Adrenal gland (tissue), 12 donors: ENCODE results near the gene MTG2. TPM values are rescaled to one million over a fixed set of nuclear protein-coding genes. Genes with fewer than 3 reads are reported as not detected.

ENCODE experiments used
- DNase-seq, 7 donors: peaks; one replicate each; pipeline ENCODE4 v3.0.0-alpha.2; 2019 to 2020
- H3K27ac ChIP-seq, 5 donors: fragments of 200-600 bp; sonication (generic) in 4 of 5; 1 replicate in 3 of 5; 2 replicates in 2 of 5; pipeline versions ENCODE4 v1.5.1 to v1.8.0; 2016 to 2020; ENCODE audit warnings: mild to moderate bottlenecking in 1 of 5
- H3K27me3 ChIP-seq: fragments of 200-600 bp; 2 replicates; pipeline ENCODE4 v1.8.0; 2021
- H3K36me3 ChIP-seq, 2 donors: fragments of 200-600 bp; replicated peaks in 1 of 2; 1 replicate in 1 of 2; 2 replicates in 1 of 2; pipeline versions ENCODE4 v1.5.1 to v1.8.0; 2018 to 2022
- H3K4me1 ChIP-seq, 2 donors: fragments of 200-600 bp; replicated peaks in 1 of 2; 1 replicate in 1 of 2; 2 replicates in 1 of 2; pipeline versions ENCODE4 v1.5.1 to v1.8.0; 2018 to 2021
- H3K4me3 ChIP-seq, 4 donors: fragments of 200-600 bp; sonication (generic) in 3 of 4; one replicate each; pipeline ENCODE4 v1.5.1; 2016 to 2018
- H3K9me3 ChIP-seq, 3 donors: fragments of 200-600 bp; sonication (generic) in 1 of 3; replicated peaks in 1 of 3; 1 replicate in 2 of 3; 2 replicates in 1 of 3; pipeline versions ENCODE4 v1.5.1 to v1.8.0; 2016 to 2021
- POLR2A ChIP-seq, 2 donors: fragments of 450-650 bp; IDR thresholded peaks; one replicate each; pipeline ENCODE4 v1.6.1; 2017; ENCODE audit warnings: antibody characterized with exemption in 2 of 2, mild to moderate bottlenecking in 2 of 2, moderate library complexity in 1 of 2
- WGBS, 4 donors: extraction: QIAGEN DNeasy Blood & Tissue Kit in 2 of 4; methylation state at CpG; one replicate each; pipeline versions ENCODE4 v1.1.5 to v1.1.7; 2013 to 2017; 5-methylcytosine and 5-hydroxymethylcytosine counted together
- intact Hi-C, 2 donors: fragments of 100-400 bp; cut with DNase I; formaldehyde crosslinking; loops; one replicate each; pipeline versions ENCODE4 v1.14.1 to v1.15.0; 2022 to 2023
- polyA plus RNA-seq, 3 donors: library from polyadenylated mRNA; stranded (reverse); fragments of 200-250 nt in 2 of 3; fragments of 350-450 nt in 1 of 3; fragmentation: Illumina TruSeq in 1 of 3; extraction: RNeasy Lipid Tissue Mini Kit (QIAGEN cat#74804) in 1 of 3; gene quantifications; one replicate each; pipeline ENCODE4 v1.2.3, GENCODE V29; 2013 to 2014
- total RNA-seq, 9 donors: library from RNA; depleted of rRNA in 4 of 9; stranded (reverse); fragments of >200 nt in 4 of 9; fragments of 120-200 nt in 1 of 9; fragmentation: NEBNext Ultra II Directional in 1 of 9; extraction: Animal tissue kit (Norgen Biotek cat#: 25700) in 1 of 9; gene quantifications; one replicate each; pipeline versions ENCODE4 v1.1.0 to v1.2.4, GENCODE V29; 2013 to 2023
- TF ChIP-seq, protein P1 (sequence below), 6 experiments: fragments of 450-650 bp in 4 of 6; fragments of 200-600 bp in 2 of 6; sonication (generic) in 1 of 6; IDR thresholded peaks; 1 replicate in 5 of 6; 2 replicates in 1 of 6; pipeline versions ENCODE4 v1.5.1 to v1.8.0; 2016 to 2021; ENCODE audit warnings: antibody characterized with exemption in 6 of 6, mild to moderate bottlenecking in 2 of 6, moderate library complexity in 1 of 6
- donor health status: healthy with polysubstance abuse.
- donor health status: Bipolar disorder and iron deficiency.
- donor health status: DM: yes; HTN: yes; CAD: no.
- donor health status: DM: no; HTN: no; CAD: no.
- donor health status: DM: no; HTN: no; CAD: no.
- donor health status: DM: yes; HTN: yes; CAD: no.

MTG2 gene
- total and polyA plus RNA-seq, 12 donors: 11.5 to 90.4 (median 47.2) TPM

DNA sequence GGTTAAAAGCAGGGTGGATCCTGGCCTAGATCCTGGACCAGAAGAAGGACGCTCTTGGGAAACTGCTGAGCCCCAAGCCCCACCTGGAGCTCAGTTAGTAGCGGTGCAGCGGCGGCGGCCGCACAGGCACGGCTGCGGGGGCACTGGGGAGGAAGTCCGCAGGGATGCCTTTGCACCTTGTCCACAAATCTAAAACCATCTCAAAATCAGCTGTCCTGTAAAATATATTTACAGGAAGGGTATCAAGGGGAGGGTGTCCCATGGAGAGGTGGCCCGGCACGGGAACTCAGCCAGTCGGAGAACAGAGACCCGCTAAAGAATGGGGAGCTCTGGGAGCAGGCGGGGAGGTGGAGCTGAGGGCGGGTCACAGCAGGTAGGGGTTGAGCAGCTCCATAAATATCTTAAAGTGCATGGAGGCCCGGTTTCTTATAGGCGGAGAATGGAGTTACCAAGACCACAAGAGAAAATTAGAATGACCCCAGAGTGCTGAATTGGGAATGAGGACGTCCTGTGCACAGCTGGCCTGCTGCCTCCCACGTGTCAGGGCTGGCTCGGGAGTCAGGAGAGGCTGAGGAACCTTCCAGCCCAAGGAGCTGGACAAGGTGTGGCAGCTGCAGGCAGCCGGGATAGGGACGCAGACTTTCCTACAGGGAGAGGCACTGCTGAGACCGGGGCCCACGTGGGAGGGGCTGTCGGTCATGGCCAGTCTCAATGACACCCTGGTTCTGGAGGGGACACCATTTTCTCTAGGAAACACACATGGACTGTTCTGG lies 8.0 kb downstream of the MTG2 start:
- Histone ChIP-seq H3K36me3 (peaks cover 0 to 20% of the 10 kb centered on the region in 2 donors), H3K9me3 (no peaks in the 10 kb centered on the region), H3K4me1 (peaks cover 3 to 9% of the 10 kb centered on the region in 2 donors), H3K4me3 (no peak overlapping the region), H3K27me3 (no peaks in the 10 kb centered on the region), H3K27ac (no peak overlapping the region)
- TF ChIP-seq, protein P1, sequence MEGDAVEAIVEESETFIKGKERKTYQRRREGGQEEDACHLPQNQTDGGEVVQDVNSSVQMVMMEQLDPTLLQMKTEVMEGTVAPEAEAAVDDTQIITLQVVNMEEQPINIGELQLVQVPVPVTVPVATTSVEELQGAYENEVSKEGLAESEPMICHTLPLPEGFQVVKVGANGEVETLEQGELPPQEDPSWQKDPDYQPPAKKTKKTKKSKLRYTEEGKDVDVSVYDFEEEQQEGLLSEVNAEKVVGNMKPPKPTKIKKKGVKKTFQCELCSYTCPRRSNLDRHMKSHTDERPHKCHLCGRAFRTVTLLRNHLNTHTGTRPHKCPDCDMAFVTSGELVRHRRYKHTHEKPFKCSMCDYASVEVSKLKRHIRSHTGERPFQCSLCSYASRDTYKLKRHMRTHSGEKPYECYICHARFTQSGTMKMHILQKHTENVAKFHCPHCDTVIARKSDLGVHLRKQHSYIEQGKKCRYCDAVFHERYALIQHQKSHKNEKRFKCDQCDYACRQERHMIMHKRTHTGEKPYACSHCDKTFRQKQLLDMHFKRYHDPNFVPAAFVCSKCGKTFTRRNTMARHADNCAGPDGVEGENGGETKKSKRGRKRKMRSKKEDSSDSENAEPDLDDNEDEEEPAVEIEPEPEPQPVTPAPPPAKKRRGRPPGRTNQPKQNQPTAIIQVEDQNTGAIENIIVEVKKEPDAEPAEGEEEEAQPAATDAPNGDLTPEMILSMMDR (IDR thresholded peaks at IDR 0.05): no peak
- no peak for TF ChIP-seq POLR2A (IDR thresholded peaks at IDR 0.05)
- intact Hi-C loops: no loop called here
- 82 to 86% (median 83%) methylated on average over 24 to 25 of the region's 25 CpGs for WGBS, 4 donors
- no peak for DNase-seq

DNA sequence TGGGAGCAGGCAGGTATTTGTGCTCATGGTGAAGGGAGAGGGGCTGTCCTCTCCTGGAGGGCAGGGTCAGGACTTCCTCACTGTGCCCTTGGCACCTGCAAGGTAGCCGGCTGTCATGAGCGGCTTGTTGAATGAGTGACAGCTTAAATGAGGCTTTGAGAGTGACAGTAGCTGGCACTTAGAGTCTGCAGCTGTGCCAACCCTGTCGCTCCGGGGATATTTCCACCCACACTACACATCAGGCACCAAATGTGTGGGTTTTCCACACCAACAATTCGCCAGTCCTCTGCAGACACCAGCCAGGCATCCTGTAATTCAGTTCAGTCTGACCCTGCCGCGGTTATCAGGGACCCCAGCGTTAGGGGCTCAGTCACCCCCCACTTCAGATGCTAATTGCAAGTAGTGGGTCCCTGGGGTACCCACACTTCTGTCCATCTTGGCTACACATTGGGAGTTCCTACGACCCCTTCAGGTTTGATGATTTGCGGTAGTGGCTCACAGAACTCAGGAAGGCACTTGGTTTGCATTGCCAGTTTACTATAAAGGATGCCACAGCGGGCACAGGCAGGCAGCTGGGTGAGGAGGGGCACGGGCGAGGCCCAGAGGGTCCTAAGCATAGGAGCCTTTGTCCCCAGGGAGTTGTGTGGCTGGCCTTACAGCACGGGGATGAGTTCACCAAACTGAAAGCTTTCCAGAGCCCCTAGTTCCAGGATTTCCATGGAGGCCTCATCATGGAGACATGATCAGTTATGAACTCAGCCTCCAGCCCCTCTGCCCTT lies 9.1 kb downstream of the MTG2 start:
- no peaks in the 10 kb centered on the region for H3K27me3 ChIP-seq
- no peak for TF ChIP-seq POLR2A (IDR thresholded peaks at IDR 0.05)
- TF ChIP-seq, protein P1 (IDR thresholded peaks at IDR 0.05): no peak
- peaks cover 0 to 7% of the 10 kb centered on the region in 2 donors for H3K4me1 ChIP-seq
- H3K36me3 ChIP-seq: peaks cover 0 to 27% of the 10 kb centered on the region in 2 donors
- DNase-seq: no peak
- H3K9me3 ChIP-seq: no peaks in the 10 kb centered on the region
- intact Hi-C loops: no loop called here
- WGBS, 4 donors: 81 to 91% (median 88%) methylated on average over 7 to 14 of the region's 14 CpGs
- H3K27ac ChIP-seq: no peak overlapping the region
- H3K4me3 ChIP-seq: no peak overlapping the region

DNA sequence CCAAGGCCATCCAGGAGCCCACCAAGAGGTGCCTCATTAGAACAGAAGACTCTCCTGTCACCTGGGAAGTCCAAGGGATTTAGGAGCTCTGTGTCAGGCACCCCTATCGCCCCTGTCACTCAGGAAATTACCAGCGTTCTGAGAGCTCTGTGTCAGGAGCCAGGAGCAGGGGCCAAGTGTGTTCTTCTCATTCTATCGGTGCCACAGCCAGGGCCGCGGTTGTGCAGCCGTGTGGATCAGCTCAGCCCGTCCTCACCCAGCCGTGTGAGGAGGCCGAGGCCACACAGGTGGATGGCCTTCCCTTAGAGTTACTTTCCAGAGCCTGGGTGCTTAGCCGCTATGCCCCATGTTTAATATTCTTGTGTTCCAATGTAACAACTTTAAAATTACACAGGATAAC lies 9.8 kb downstream of the MTG2 start:
- H3K36me3 ChIP-seq: peaks cover 0 to 33% of the 10 kb centered on the region in 2 donors
- WGBS, 4 donors: 78 to 85% (median 80%) methylated on average over 7 to 10 of the region's 10 CpGs
- H3K4me1 ChIP-seq: no peaks in the 10 kb centered on the region
- no peak for DNase-seq
- TF ChIP-seq, protein P1 (IDR thresholded peaks at IDR 0.05): no peak
- no peak for TF ChIP-seq POLR2A (IDR thresholded peaks at IDR 0.05)
- H3K27me3 ChIP-seq: no peaks in the 10 kb centered on the region
- no peak overlapping the region for H3K4me3 ChIP-seq
- intact Hi-C loops: no loop called here
- no peak overlapping the region for H3K27ac ChIP-seq
- no peaks in the 10 kb centered on the region for H3K9me3 ChIP-seq
